Loucy (cell line): ENCODE measurements around the gene TNC.

ENCODE experiments used
- EZH2phosphoT487 ChIP-seq: fragments of 200-600 bp; IDR thresholded peaks from 2 replicates; pipeline ENCODE4 v1.6.1; 2018; ENCODE audit warnings: antibody characterized with exemption, mild to moderate bottlenecking, moderate library complexity, borderline replicate concordance
- TF ChIP-seq, protein P1 (sequence below): fragments of 200-600 bp; sonication (generic); conservative IDR thresholded peaks from 2 replicates; pipeline ENCODE4 v1.5.1; 2014; ENCODE audit warnings: mild to moderate bottlenecking, antibody characterized with exemption, low read length

GRCh38 chr9:115084157-115084556 is 33.8 kb downstream of the TNC start:
- TF ChIP-seq, protein P1, sequence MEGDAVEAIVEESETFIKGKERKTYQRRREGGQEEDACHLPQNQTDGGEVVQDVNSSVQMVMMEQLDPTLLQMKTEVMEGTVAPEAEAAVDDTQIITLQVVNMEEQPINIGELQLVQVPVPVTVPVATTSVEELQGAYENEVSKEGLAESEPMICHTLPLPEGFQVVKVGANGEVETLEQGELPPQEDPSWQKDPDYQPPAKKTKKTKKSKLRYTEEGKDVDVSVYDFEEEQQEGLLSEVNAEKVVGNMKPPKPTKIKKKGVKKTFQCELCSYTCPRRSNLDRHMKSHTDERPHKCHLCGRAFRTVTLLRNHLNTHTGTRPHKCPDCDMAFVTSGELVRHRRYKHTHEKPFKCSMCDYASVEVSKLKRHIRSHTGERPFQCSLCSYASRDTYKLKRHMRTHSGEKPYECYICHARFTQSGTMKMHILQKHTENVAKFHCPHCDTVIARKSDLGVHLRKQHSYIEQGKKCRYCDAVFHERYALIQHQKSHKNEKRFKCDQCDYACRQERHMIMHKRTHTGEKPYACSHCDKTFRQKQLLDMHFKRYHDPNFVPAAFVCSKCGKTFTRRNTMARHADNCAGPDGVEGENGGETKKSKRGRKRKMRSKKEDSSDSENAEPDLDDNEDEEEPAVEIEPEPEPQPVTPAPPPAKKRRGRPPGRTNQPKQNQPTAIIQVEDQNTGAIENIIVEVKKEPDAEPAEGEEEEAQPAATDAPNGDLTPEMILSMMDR = no peak
- no peak for TF ChIP-seq EZH2phosphoT487
